HG03558 (cell line): ENCODE measurements around the gene SLC38A10.

Source experiments
- ATAC-seq: cut with Tn5 transposase; IDR thresholded peaks from one replicate; pipeline ENCODE4 v1.9.1; 2021; ENCODE audit warnings: moderate number of reproducible peaks; ENCODE audit not compliant: unreplicated experiment; ENCODE audit errors: extremely low read depth

The SLC38A10 gene

DNA sequence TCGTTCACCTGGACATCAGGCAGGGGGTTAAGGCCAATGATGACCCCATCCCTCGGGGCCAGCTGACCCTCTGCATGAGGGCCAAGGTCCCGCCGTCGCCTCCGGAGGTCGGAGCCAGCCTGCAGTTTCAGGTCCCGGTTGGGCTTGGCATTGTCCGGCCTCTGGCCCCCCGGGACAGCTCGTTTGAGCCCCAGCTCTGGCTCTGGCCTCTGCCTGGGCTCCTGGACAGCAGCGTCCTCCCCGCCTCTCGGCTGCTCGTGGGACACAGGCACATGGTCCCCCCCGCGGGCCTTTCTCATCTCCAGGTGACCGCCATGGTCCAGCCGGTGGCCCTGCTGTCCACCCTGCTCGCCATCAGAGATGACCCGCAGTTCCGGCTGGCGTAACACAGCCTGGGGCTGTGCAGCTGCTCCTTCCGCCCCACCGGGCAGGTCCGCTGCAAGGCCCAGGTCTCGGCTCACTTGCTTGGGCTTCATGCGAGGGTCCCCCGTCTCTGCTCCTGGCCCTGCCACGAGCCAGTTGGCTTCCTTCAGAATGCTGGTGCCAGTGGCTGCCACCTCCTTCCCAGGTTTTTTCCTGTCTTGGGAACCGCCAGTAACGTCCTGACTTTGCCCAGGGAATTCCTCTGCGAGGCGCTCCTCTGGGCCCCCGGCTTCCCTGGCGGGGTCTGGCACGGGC, 49.3 kb downstream of the SLC38A10 start:
- no peak for ATAC-seq

DNA sequence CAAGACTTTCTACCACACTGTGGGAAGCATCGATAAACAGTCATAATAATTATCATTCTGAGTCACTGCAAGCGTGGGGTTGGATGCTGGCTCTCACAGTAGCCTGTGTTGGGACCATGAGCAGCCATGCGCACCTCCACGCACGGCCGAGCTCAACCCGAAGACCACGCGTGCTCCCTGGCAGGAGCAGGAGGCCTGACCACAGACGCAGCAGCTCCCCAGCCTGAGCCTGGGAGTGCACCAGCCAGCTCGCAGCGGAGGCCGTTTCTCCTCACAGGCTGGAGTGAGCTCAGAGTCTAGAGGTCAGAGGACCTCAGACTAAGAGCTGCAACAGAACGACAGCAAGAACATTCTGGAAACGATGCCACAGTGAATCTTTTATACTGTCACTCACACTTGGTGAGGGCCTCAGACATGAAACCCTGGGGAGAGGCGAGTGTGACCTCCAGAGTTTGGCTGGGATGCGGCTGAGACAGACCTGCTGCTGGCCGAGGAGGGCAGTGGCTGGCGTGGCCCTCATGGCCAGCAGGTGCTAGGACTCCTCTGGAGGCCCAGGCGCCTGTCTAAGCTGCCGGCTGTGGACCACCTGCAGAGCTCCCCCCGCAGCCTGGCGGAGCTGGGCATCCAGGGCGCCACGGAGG, 50.0 kb downstream of the SLC38A10 start:
- no peak for ATAC-seq

DNA sequence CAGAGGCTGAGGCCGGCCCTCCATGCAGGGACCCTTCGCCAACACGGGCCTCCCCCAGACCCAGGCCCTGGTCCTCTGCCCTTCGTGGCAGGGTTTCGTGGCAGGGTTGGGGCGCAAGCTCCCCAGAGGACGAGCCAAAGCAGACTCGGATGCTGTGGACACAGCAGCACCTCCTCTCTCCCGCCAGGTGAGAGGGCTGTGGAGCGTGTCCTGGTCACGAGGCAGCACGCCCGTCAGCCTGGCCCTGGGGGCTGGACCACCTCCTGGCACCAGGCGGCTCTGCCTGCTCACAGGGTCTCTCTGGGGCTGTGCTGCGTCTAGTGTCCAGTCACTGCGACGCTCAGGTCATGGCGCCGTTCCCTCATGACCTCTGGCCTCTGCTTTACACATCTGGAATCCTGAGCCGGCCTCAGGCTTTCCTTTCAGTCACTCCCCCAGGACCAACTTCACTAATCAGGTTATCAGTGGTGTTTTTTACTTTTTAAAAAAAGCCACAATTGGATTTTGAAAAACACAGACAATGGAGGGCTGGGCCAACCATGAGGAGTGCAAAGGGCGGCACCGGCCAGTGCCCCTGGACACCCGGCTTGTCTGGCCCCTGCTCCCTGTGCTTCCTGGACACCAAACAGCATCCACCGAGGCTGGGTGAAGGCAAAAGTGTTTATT, 50.6 kb downstream of the SLC38A10 start:
- ATAC-seq: no peak

DNA sequence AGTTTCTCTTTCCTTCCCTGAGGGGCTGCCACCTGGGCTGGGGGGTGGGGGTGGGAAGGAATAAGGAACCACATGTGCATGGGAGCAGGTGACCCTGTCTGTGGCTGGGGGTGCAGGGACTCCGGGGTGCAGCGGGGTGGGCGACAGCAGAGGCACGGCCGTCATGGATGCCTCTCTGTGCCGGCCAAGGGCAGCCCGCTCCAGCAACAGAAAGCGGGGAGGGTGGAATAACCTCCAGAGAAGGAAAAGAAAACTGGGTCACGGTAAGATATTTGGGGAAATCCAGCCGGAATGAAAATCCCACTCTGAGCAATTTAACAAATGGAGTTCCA, 51.8 kb downstream of the SLC38A10 start:
- no peak for ATAC-seq

- no peak for ATAC-seq
Observed at GRCh38 chr17:81242421-81243332, 52.4 kb downstream of the SLC38A10 start.

DNA sequence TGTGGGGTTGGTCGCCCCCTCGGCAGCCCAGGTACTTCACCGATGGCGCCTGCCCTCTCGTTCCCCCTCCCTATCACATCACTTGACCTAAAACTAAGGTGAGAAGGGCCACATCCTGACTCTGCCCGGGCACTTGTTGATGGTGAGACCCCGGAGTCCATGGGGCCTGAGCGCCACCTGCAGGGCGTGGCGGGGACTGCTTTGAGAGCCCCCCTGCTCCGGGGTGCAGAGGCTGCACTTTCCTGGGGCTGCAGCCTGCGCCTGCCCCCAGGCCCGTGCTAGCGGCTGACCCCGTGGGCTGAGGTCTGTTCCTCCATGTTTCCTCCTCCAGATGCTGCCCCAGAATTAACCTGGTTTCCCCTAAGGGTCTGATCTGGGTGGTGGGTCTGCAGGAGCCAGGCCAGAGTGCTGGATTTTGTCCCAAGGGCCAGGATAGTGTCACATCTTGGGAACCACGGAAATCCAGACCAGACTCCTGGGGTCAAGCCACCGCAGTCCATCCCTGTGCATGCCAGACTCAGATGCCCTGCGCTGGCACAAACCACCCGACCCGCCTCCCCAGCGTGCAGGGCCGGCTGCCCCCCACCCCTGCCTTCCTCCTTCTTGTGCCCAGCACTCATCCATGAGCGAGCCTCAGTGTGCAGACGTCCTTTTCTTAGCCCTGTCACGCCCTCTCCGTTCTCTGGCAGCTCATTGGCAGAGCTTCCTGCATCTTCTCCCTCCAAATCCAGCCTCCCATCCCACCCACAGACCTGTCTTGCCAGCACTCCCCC, 53.3 kb downstream of the SLC38A10 start:
- no peak for ATAC-seq

- ATAC-seq: no peak
Observed at GRCh38 chr17:81241203-81241602, 53.9 kb downstream of the SLC38A10 start.

GRCh38 chr17:81240761-81241160, 54.3 kb downstream of the SLC38A10 start:
- no peak for ATAC-seq

DNA sequence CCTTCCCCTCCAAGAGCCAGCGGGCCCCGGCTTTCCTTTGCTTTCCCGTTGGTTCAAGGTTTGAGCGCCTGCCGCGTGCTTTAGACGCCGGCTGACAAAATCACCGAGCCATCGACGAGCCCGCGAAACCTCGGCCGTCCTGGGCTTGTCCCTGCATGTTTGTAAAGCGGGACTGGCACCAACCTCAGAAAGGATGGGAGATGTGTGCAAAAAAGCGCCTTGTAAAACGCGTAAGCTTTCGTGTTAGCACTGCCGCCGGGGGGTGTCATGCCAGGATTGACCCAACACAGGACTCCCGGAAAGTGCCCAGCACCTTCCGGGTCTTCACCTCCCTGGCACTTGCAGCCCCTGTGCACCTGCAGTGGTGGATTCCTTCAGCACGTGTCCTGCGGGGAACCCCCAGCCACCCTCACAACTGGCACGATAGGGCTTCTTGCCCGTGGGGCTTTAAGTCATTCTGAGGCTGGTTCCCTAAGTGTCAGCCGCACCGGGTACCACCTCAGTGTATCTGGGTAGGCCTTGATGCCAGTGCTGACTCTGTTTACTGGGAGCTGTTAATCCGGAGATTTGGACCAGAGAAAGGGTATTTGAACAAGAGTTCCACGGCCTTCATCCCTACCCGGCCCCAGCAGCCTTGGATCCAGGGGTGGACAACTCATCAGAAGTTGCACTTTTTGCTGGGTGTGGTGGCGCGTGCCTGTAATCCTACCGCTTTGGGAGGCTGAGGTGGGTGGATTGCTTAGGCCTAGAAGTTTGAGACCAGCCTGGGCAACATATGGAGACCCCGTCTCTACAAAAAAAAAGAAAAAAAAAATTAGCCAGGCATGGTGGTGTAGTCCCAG, 55.2 kb downstream of the SLC38A10 start:
- ATAC-seq: no peak

DNA sequence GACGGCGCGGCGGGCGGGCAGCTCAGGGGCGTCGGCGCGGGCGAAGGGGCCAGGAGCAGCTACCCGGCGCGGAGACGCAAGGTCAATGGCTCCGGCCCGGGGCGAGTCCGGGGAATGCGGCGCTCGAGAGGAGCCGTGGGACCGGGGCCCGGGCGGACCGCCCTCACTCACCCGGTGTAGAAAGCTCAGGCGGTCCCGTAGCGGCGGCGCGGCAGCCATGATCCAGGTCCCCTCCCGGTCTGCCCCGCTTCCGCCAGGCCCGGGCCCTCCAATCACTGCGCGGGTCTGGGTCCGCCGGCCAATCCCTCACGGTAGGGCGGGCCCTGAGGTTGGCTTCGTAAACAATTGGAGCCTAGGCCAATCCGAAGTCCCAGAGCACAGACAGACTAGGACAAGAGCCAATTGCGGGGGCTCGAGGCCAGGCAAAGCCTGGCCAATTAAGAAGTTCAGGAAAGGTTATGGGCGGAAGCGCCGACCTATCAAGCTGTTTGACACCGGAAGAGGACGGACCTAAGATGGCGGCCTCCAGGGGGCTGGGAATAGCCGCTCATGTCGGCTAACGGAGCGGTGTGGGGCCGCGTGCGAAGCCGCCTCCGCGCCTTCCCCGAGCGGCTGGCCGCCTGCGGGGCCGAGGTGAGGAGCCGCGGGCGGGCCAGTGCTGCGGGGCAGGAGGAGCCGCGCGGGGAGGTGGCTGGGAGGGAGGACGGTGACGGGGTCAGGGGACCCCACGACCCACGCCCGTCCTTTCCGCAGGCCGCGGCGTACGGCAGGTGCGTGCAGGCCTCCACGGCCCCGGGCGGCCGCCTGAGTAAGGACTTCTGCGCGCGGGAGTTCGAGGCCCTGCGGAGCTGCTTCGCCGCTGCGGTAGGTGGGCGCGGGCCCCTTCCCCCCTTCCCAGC, 56.0 kb downstream of the SLC38A10 start, which contains the start of the genes NDUFAF8 and TEPSIN:
Gene NDUFAF8, plus strand, starts transcription at position 504 of the 899 bp plus-strand sequence. Its CDS starts 46 bp downstream, at position 550.
Gene TEPSIN, minus strand, starts transcription at position 241 of the 899 bp plus-strand sequence. Its CDS starts 22 bp downstream, at position 219.
- peak; percentile 83 for ATAC-seq

DNA sequence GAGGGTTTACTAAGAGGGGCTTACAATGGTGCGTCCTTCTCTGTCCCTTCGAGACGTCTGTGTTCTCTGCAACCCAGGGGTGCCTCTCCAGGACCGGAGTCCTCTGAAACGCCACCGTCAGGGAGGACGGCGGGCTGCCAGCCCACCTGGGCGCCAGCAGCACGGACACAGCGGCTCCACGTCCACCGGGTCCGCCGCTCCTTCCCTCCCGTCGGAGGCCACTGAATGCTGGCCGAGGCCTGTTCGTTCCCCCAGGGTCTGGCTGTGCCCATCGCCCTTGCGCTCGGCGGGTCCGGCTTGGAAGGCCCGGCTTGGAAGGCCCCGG, 56.7 kb downstream of the SLC38A10 start:
- ATAC-seq: no peak

GRCh38 chr17:81237591-81238489, 57.3 kb downstream of the SLC38A10 start:
- ATAC-seq: no peak

- no peak for ATAC-seq
Observed at GRCh38 chr17:81236784-81237183, 58.3 kb downstream of the SLC38A10 start.

DNA sequence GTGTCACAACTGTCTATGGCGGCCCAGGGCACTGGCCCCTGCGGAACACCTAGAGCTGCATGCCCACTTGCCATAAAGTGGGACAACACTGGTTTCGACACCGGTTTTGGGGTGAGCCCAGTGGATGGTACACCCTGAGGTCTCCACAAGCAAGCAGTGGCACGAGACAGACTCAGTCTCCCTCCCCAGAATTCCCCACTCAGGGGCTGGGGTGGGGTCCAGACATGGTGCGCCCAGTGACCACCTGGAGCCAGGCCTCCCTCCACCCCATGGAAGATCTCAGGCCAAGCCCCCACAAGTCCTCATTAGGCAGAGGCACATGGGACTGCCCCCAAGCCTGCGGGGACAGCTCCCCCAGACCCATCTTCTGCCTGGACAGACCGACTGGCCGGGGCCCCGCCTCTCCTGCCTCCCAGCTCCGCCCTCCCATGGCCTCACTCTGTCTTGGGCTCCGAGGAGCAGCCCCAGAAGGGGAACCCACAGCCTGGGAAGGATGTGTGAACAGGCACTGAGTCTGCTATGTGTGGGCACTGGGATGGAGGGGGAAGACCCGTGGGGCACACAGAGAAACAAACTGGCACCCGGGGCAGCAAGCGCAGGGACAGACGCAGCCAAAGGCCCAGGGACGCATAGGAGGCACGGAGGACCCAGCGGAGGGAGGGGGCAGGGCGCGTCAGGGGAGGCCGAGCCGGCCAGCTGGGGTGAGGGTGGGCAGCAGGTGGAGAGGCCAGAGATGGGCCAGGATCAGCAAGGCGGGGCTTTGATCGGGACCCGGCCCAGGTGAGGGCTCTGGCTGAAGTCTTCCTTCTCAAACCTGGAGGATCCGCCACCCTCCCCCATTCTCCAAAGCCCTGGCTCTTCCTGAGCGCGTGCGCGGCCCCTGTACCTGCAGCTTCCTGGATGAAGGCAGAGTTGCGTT, 59.0 kb downstream of the SLC38A10 start:
- no peak for ATAC-seq

- no peak for ATAC-seq
Observed at GRCh38 chr17:81234940-81235821, 59.9 kb downstream of the SLC38A10 start.
